Stimulated activated effector memory CD8-positive, alpha-beta T cell treated with anti-CD3 and anti-CD28 coated beads, Interleukin-12 subunit alpha, Interleukin-12 subunit beta, amount 100 ng/mL, for 72 hours (primary cell): ENCODE data around the gene ZNF362.

Source experiments
- ATAC-seq: fragments of 150-1000 bp; cut with Tn5 transposase; 2 replicates; pipeline ENCODE4 v1.10.0; 2021
- DNase-seq, 2 donors: peaks; one replicate each; pipeline ENCODE4 v3.0.0; 2021 to 2022; ENCODE audit warnings: low spot score in 2 of 2
- H3K27ac Mint-ChIP-seq: one replicate; pipeline ENCODE4 v1.8.0; 2022; ENCODE audit warnings: mild to moderate bottlenecking, mixed read lengths
- H3K36me3 Mint-ChIP-seq: one replicate; pipeline ENCODE4 v1.8.0; 2022; ENCODE audit warnings: mild to moderate bottlenecking, mixed read lengths
- H3K4me1 Mint-ChIP-seq: one replicate; pipeline ENCODE4 v1.8.0; 2022; ENCODE audit warnings: mixed read lengths
- H3K4me3 Mint-ChIP-seq: one replicate; pipeline ENCODE4 v1.8.0; 2022; ENCODE audit warnings: mild to moderate bottlenecking, mixed read lengths
- H3K9me3 Mint-ChIP-seq: one replicate; pipeline ENCODE4 v1.8.0; 2022; ENCODE audit warnings: mixed read lengths

ZNF362 gene

DNA sequence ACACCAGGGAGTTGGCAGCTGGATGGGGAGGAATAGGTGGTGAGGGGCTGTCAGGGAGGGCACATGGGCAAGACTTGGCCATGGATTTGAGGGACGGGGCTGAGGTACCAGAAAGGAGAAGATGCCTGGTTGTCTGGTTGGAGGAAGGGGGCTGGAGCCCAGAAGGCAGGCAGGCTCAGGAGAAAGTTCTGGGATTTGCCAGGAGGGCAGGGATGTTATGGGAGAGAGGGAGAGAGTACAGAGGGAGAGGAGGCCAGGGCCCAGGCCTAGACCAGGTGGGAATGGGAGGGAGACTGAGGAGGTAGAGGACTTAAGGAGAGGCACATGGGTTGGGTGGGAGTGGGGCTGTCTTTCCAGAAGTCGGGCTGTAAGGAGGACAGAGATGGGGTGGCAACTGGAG, 60.3 kb downstream of the ZNF362 start:
- ATAC-seq = no peak
- no peaks in the 10 kb centered on the region for H3K9me3 Mint-ChIP-seq

DNA sequence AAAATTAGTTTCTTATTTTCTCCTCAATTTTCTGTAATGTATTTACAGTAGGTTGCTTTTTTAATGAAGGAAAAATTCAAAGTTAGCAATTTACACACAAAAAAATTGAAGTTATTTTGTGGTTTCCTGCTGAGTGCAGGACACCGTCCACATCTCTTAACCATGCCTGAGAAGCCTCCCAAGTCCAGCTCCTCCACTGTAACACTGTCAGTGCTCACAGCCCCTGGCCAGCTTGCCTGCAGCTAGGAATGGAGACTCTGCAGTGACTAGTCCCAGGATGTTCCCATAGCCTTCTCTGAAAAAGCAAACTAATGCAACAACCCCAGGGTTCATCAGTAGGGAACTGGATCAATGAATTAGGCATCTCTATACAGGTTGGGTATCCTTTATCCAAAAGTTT, 61.1 kb downstream of the ZNF362 start:
- H3K27ac Mint-ChIP-seq = no peak overlapping the region
- ATAC-seq = no peak
- no peak for DNase-seq
- H3K4me3 Mint-ChIP-seq = no peak overlapping the region
- peaks cover 6% of the 10 kb centered on the region for H3K36me3 Mint-ChIP-seq
- no peaks in the 10 kb centered on the region for H3K9me3 Mint-ChIP-seq
- H3K4me1 Mint-ChIP-seq = no peaks in the 10 kb centered on the region

More for the DNA sequence above, 60.3 kb downstream of the ZNF362 start:
- Mint-ChIP-seq H3K36me3 (peaks cover 6% of the 10 kb centered on the region), H3K4me3 (no peak overlapping the region), H3K4me1 (no peaks in the 10 kb centered on the region), H3K27ac (peak overlapping the region; percentile 35)
- DNase-seq = no peak

DNA sequence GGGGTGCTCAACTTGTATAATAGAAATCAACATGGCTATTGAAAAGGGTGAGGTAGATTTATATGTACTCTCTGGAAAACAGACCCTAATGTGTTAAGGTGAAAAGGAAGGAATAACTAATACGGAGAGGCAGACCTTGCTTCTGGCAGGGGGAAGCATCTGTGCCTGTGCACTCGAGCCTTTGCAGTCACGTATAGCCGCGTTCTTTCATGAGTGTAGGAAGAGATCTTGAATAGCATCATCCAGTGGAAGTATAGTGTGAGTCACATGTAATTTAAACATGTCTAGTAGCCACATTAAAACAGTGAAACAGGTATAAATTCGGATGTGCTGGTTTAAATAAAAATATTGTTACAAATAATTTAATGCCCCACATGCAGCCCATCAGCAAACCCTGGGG, 61.7 kb downstream of the ZNF362 start:
- H3K4me1 Mint-ChIP-seq = no peaks in the 10 kb centered on the region
- H3K27ac Mint-ChIP-seq = no peak overlapping the region
- peaks cover 10% of the 10 kb centered on the region for H3K36me3 Mint-ChIP-seq
- ATAC-seq = no peak
- no peaks in the 10 kb centered on the region for H3K9me3 Mint-ChIP-seq
- H3K4me3 Mint-ChIP-seq = no peak overlapping the region
- DNase-seq = no peak

DNA sequence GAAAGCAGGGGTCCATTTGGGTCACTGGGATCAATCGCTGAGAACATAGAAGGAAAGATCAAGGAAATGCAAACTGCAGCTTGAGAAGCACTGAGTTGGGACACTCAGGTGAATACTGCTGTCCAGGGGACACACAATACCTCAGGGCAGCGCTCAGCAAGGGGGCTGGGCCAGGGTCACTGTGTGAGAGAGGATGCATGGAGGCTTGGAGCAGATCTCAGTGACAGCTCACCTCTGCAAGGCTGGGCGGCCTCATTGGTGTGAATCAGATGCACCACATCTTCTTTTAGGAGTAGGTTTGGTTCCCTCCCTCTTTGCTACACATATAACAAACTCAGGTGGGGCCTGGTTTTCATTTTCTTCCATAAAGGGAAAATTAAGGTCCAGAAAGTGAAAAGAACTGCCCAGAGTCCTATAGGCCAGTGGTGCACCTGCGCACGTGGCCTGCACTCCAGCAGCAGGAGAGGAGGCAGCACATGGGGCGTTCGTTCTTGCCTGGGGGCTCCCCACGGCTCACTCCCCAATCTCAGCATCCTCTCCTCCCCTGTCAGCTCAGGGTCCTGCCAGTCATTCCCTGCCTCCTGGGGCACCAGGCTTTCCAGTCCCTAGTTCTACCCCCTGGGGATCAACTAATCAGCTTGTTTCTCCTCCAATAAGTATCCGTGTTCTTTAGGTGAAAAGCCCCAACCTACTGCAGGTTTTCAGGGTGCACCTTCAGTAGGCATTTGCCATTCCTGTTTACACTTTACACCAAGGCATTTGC, 63.1 kb downstream of the ZNF362 start:
- no peak overlapping the region for H3K27ac Mint-ChIP-seq
- no peak for DNase-seq
- peak; percentile 20 for ATAC-seq
- no peaks in the 10 kb centered on the region for H3K4me1 Mint-ChIP-seq
- no peak overlapping the region for H3K4me3 Mint-ChIP-seq
- H3K9me3 Mint-ChIP-seq = no peaks in the 10 kb centered on the region
- H3K36me3 Mint-ChIP-seq = peaks cover 23% of the 10 kb centered on the region

DNA sequence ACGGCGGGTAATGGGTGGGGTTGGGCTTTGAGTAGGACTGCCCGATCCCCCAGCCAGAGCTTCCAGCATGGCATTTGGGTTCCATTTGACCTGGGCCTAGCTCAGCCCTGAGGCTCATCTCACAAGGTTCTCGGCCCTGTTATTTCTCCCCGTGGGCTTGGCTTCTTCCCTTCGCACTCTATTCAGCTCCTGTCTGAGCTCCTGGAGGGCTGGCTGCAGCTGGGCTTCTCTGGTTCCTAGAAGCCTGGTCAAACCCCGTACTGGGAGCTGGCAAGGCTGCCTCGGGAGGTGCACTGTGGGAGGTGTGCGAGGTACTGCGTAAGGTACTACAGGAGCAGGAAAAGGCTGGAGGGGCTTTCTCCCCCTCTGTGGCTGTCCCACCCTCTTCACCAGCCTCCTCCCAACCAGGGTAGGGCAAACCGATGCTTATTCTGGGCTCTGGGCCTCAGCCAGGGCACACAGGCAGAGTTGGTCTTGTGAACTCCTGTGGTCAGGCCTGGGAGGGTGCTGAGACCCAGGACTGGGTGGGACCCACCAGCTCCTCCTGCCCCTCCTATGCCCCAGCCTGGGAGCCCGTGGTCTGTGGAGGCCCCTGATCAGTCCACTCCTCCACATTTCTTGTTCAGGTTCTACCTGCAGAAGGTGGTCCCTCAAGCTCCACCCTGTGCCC, 63.8 kb downstream of the ZNF362 start:
- ATAC-seq (no peak), DNase-seq (no peak)
- H3K4me3 Mint-ChIP-seq = no peak overlapping the region
- no peak overlapping the region for H3K27ac Mint-ChIP-seq
- H3K4me1 Mint-ChIP-seq = no peaks in the 10 kb centered on the region
- peaks cover 27% of the 10 kb centered on the region for H3K36me3 Mint-ChIP-seq
- no peaks in the 10 kb centered on the region for H3K9me3 Mint-ChIP-seq

DNA sequence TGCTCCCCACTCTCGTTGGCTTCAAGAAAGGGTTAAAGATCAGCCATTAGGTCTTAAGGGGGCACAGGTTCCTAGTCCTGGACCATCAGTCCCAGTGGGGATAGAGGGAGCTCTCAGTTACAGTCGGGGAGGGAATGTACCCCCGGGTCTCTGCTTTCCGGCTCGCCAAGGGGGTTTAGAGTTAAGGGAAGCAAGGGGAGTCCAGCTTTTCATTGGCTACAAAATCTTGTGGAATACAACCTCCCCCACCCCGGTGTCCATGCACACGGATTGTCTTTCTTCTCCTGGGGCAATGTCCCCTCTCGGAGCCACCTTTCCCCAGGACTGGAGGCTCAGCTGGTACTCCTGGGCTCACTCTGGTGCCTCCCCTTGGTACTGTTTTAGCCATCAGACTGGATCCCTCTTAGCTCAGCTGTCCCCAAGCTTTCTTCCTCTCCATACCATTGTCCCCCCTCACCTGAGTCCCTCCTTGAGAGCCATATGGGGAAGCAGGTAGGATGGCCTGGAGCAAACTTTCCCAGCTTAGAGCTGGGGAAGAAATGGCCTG, 64.4 kb downstream of the ZNF362 start, which contains the start of gene A3GALT2:
TSS of gene A3GALT2 (minus strand) at position 480 of the 547 bp plus-strand sequence. CDS start at position 480, 0 bp downstream.
- no peak for ATAC-seq
- peaks cover 33% of the 10 kb centered on the region for H3K36me3 Mint-ChIP-seq
- no peak for DNase-seq
- no peak within 1 kb of the TSS for H3K27ac Mint-ChIP-seq
- H3K4me1 Mint-ChIP-seq = no peaks in the 10 kb centered on the region
- H3K9me3 Mint-ChIP-seq = no peaks in the 10 kb centered on the region
- H3K4me3 Mint-ChIP-seq = no peak within 1 kb of the TSS

DNA sequence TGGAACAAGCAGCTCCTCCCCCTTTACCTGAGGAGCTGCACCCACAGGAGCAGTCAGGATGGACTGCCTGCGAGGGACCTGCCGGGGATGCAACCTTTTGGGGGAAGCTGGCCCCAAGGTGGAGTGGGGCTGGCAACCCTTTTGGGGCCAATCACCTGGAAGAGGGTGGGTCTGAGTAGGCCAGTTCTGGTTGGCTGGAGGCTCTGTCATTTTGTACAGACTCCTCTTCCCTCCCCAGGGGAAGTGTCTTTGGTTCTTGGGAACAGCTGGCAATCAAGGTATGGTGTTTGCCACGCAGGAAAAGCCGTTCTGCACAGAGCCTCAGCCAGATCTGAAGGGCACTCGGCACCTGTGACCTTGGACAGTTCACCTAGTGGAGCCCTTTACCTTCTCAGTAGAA, 64.9 kb downstream of the ZNF362 start:
- Mint-ChIP-seq H3K9me3 (no peaks in the 10 kb centered on the region), H3K4me1 (no peaks in the 10 kb centered on the region), H3K4me3 (no peak overlapping the region), H3K36me3 (peaks cover 38% of the 10 kb centered on the region), H3K27ac (no peak overlapping the region)
- ATAC-seq (no peak), DNase-seq (no peak)

DNA sequence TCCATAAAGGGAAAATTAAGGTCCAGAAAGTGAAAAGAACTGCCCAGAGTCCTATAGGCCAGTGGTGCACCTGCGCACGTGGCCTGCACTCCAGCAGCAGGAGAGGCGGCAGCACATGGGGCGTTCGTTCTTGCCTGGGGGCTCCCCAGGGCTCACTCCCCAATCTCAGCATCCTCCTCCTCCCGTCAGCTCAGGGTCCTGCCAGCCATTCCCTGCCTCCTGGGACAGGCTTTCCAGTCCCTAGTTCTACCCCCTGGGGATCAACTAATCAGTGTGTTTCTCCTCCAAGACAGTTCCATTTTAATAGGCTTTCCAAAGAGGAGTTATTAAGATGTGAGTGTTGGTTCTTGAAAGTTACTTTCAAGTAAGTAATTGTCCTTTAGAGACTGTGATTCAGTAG, 65.8 kb downstream of the ZNF362 start:
- Mint-ChIP-seq H3K36me3 (peaks cover 47% of the 10 kb centered on the region), H3K4me1 (no peaks in the 10 kb centered on the region)
- ATAC-seq = no peak

DNA sequence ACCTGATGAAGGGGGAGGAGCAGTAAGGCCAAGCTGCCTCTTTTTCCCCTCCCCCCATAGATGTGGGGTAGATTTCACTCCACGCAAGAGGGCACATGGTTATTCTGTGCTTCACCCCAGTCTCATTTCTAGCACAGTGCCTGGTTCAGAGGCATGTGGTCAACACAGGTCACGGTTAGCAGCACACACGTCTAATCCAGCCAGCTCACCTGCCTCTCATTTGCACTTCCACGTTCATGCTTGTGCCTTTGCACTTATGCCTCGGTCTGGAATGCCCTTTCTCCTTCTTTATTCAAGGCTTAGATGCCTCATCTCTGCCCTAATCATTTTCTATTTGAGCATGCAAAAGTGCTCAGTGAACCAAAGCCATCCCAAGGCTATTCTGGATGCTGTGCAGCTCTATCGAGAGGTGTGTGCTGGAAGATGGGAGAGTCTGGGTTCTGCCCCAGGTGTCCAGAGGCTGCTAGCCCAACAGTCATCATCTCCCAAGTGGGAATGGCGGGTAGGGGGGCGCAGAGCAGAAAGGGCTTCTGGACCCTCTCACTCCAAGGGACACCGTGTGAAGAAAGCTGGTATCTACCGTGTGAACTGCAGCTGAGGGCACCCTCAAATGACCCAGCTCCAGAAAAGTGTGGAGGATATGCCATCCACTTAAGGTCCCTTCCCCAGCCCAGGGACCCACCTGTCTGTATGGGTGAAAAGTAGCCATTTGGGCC, 66.7 kb downstream of the ZNF362 start:
- Mint-ChIP-seq H3K36me3 (peaks cover 50% of the 10 kb centered on the region), H3K4me1 (no peaks in the 10 kb centered on the region), H3K4me3 (no peak overlapping the region), H3K9me3 (no peaks in the 10 kb centered on the region), H3K27ac (peak overlapping the region; percentile 56)
- ATAC-seq = no peak
- DNase-seq = no peak

More for the DNA sequence above, 65.8 kb downstream of the ZNF362 start:
- Mint-ChIP-seq H3K27ac (no peak overlapping the region), H3K9me3 (no peaks in the 10 kb centered on the region), H3K4me3 (no peak overlapping the region)
- no peak for DNase-seq

DNA sequence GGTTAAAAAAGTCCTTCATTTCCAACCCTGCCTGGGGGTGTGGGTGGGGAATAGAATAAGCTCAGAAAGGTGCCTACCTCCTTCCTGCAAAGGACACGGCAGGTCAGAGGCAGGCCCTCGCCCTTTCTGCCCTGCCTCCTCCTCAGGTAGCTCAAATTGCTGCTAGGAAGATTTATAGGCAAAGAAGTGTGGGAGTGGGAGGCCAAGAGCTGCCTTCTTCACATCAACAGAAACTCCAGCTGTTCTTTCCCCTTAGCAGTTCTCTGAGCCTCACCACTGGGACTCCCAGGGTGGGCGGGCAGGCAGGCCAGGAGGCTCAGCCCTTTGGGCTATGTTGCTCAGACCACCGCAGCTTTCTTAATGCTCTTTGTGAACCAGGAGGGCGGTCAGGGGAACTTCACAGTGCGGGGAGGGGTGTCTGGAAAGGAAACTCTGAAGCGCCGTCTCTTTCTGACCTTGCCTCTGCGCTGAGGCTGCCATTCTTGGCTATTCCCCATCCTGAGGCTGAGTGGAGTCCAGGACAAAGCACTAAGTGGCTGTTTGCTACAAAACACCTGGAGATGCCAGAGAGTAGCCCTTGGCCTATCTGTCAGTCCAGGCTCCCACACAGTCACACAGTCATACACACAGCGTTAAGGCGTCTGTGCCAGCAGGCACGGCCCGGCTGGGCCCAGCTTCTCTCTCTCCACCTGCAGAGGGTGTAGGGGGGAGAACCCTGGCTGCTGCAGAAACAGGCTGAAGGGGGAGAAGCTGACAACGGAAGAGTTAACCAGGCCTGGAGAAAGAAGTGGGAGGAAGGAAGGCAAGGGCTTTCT, 67.6 kb downstream of the ZNF362 start:
- Mint-ChIP-seq H3K36me3 (peaks cover 59% of the 10 kb centered on the region), H3K4me3 (no peak overlapping the region), H3K4me1 (no peaks in the 10 kb centered on the region), H3K27ac (peak overlapping the region; percentile 56), H3K9me3 (no peaks in the 10 kb centered on the region)
- DNase-seq = no peak
- ATAC-seq = no peak

DNA sequence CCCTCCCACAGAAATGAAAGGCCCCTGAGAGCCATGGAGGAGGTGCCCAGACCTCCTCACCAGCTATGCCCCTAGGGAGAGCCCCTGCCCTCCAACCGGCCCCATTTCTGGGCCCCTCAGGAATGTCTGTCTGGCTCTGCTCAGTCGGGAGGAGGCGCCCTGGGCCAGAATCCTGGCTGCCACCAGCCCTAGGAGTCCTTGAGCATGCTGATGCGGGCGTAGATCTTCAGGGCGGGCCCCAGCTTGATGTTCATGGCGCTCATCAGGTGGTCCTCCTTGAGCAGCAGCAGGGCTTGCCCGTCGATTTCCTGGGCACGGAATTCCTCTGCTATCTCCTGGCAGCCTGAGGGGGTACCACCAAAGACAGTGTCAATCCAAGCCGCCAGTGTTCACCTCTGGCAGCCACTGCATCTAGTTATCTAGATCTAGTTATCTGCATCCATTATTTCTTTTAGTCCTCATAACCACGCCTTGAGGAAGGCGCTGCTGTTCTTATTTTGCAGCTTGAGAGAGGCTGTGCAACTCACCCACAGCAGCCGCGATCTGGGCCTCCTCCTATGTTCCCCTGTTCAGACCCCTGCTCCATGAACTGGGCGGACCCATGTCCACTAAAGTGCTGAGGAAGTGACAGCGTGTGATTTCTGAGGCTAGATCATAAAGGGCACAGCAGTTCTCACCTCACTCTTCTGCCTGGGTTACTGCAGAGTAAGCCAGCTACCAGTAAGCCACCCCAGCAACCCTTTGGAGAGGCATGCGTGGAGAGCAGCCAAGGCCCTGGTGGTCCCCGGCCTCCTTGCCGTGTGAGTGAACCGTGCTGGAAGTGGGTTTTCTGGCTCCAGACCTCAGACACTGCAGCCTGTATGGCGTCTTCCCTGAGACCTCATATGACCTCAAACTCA, 68.6 kb downstream of the ZNF362 start:
- Mint-ChIP-seq H3K4me1 (no peaks in the 10 kb centered on the region), H3K36me3 (peaks cover 69% of the 10 kb centered on the region), H3K27ac (peak overlapping the region; percentile 32), H3K4me3 (no peak overlapping the region), H3K9me3 (no peaks in the 10 kb centered on the region)
- DNase-seq (no peak), ATAC-seq (no peak)

DNA sequence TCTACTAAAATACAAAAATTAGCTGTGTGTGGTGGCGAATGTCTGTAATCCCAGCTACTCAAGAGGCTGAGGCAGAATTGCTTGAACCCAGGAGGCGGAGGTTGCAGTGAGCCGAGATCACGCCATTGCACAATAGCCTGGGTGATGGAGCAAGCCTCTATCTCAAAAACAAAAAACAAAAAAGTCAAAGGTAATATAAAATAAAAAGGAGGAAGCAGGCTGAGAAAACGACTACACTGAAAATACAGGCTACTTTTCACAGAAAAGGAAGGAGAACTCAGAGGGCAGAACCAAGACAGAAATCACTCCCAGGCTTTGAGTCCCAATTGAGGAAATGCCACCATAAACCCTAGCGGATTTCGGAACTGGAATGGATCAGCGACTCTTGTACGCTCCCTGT, 70.5 kb downstream of the ZNF362 start:
- no peaks in the 10 kb centered on the region for H3K9me3 Mint-ChIP-seq
- H3K4me1 Mint-ChIP-seq = no peaks in the 10 kb centered on the region
- peaks cover 88% of the 10 kb centered on the region for H3K36me3 Mint-ChIP-seq
- no peak overlapping the region for H3K27ac Mint-ChIP-seq
- no peak for DNase-seq
- H3K4me3 Mint-ChIP-seq = no peak overlapping the region
- ATAC-seq = no peak

DNA sequence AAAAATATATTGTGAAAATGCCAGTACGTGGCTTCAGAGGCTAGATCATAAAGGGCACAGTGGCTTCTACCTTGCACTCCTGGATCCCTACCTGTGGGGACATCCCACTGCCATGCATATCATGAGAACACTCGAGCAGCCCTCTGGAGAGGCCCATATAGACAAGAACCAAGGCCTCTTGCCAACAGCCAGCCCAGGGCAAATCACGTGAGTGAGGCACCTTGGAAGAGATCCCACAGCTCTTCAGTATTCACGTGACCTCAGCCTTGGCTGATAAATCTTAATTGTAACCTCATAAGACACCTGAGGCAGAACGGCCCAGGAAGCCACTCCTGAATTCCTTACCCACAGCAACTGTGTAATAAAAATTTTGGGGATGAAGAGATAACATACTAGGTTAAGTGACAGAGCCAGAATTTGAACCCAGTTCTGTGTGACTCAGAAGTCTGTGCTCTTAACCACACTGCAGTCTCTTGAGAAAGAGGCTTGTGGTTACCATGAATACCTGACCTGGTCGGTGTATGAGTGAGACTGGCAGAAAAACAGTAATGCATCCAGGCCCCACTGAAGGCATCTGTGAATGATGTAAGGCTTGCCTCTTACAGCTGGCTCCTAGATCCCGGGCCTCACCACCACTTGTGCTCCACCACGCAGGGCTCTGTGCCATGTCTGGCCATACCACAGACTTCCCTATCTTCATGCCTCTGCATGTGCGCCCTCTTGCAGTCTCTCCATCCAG, 71.5 kb downstream of the ZNF362 start:
- H3K27ac Mint-ChIP-seq = no peak overlapping the region
- H3K36me3 Mint-ChIP-seq = peaks cover 96% of the 10 kb centered on the region
- no peaks in the 10 kb centered on the region for H3K9me3 Mint-ChIP-seq
- DNase-seq = no peak
- H3K4me3 Mint-ChIP-seq = no peak overlapping the region
- ATAC-seq = peak; percentile 77
- no peaks in the 10 kb centered on the region for H3K4me1 Mint-ChIP-seq
